ENCODE measurements around the gene EXOC7. TPM values are rescaled to one million over a fixed set of nuclear protein-coding genes. Genes with fewer than 3 reads are reported as not detected.

Gene EXOC7
- total RNA-seq, 2 experiments from 2014 or later, result 88.1 to 90.6 TPM

DNA sequence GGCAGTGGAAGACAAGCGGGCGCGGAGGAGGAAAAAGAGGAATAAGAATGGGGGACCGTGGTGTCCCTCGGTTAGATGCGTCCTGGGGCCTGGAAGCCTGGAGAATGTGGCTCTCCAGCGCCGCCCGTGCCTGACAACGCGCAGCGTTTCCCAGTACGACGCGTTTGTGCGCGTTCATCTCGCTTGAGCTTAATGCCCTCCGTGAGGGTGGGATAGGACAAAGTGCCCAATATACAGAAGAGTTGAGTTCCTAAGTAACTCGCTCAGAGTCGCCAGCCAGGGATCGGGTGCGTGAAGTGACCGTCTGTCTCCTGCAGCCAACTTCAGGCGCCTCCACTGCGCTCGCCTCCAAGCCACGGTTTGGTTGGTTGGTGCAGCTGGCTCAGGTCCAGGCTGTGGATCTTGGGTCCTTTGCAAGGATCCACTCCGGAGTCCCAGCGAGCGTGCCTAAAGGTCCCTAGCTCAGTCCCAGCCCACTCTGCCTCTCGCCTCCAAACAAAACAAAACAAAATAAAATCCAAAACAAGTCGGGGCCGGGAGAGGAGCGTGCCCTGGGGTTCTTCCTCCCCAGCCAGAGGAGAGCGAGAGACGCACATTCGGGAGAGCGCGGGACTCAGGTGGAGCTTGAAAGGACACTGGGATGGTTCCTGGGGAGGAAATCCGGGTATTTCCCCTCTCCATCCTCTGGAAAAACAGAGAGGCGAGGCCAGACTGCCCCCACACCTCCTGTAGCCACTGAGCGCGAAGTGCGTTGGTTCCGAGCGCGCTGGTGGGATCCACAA, 28.0 kb downstream of the EXOC7 start:
- no peaks in the 10 kb centered on the region for H3K36me3 ChIP-seq (ENCODE audit: insufficient read depth, low read length)
- H3K27ac ChIP-seq (ENCODE audit: low read depth in 1 of 2, low read length in 2 of 2), result no peak overlapping the region
- Mint-ChIP-seq H3K27me3 (peaks cover 40% of the 10 kb centered on the region), H3K9me3 (no peaks in the 10 kb centered on the region), H3K27ac (peak overlapping the region; percentile 56), H3K4me1 (ENCODE audit: low read depth) (peaks cover 66% of the 10 kb centered on the region), H3K36me3 (ENCODE audit: low read depth) (peaks cover 10% of the 10 kb centered on the region), H3K4me3 (peak overlapping the region; percentile 77)
- peak overlapping the region; percentile 41 for H3K4me3 ChIP-seq (ENCODE audit: low read length)
- peak in 3 of 14 experiments; percentile 23 to 48 (median 40) for DNase-seq
- peaks cover 0 to 20% of the 10 kb centered on the region in 2 experiments for H3K9me3 ChIP-seq (ENCODE audit: control insufficient read depth in 1 of 2, insufficient read depth in 1 of 2, low read length in 2 of 2)
- peaks cover 33 to 35% of the 10 kb centered on the region in 2 experiments for H3K27me3 ChIP-seq (ENCODE audit: control insufficient read depth in 1 of 2, insufficient read depth in 2 of 2, low read length in 2 of 2)
- POLR2A ChIA-PET, result interaction anchor here (0.8 to 1.3 kb wide), 3 partner anchors 12 to 47 kb away, joined by 4 to 6 read pairs (median 4); partner anchors contain the start of gene EXOC7
- TF ChIP-seq, protein P1, sequence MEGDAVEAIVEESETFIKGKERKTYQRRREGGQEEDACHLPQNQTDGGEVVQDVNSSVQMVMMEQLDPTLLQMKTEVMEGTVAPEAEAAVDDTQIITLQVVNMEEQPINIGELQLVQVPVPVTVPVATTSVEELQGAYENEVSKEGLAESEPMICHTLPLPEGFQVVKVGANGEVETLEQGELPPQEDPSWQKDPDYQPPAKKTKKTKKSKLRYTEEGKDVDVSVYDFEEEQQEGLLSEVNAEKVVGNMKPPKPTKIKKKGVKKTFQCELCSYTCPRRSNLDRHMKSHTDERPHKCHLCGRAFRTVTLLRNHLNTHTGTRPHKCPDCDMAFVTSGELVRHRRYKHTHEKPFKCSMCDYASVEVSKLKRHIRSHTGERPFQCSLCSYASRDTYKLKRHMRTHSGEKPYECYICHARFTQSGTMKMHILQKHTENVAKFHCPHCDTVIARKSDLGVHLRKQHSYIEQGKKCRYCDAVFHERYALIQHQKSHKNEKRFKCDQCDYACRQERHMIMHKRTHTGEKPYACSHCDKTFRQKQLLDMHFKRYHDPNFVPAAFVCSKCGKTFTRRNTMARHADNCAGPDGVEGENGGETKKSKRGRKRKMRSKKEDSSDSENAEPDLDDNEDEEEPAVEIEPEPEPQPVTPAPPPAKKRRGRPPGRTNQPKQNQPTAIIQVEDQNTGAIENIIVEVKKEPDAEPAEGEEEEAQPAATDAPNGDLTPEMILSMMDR (IDR thresholded peaks at IDR 0.05), result no peak
- CTCF ChIA-PET, result interaction anchor here (0.7 kb wide), 1 partner anchor 204 kb away, joined by 3 read pairs; no protein-coding TSS in a partner anchor
- peaks cover 71% of the 10 kb centered on the region for H3K4me1 ChIP-seq (ENCODE audit: insufficient read depth, low read length)
- intact Hi-C loops (cut with DNase I, micrococcal nuclease), result no loop called here
- ATAC-seq (ENCODE audit: poor library complexity), result no peak

GRCh38 chr17:76074390-76075363, 28.9 kb downstream of the EXOC7 start, which contains the start of gene GALR2:
GALR2 (plus strand) TSS chr17:76074781; CDS start chr17:76074884, 103 bp downstream.
- Mint-ChIP-seq H3K36me3 (ENCODE audit: low read depth) (peaks cover 18% of the 10 kb centered on the region), H3K4me3 (peak within 1 kb of the TSS; percentile 77), H3K27ac (peak within 1 kb of the TSS; percentile 56), H3K27me3 (peaks cover 40% of the 10 kb centered on the region), H3K9me3 (no peaks in the 10 kb centered on the region), H3K4me1 (ENCODE audit: low read depth) (peaks cover 67% of the 10 kb centered on the region)
- no peak for ATAC-seq (ENCODE audit: poor library complexity)
- ChIA-PET POLR2A (interaction anchor here (1.1 kb wide), 1 partner anchor 46 kb away, joined by 4 read pairs; no protein-coding TSS in a partner anchor), CTCF (no interaction called here)
- Histone ChIP-seq H3K27me3 (ENCODE audit: control insufficient read depth in 1 of 2, insufficient read depth in 2 of 2, low read length in 2 of 2) (peaks cover 33 to 35% of the 10 kb centered on the region in 2 experiments), H3K4me3 (ENCODE audit: low read length) (no peak within 1 kb of the TSS), H3K4me1 (ENCODE audit: insufficient read depth, low read length) (peaks cover 72% of the 10 kb centered on the region), H3K27ac (ENCODE audit: low read depth in 1 of 2, low read length in 2 of 2) (no peak within 1 kb of the TSS), H3K9me3 (ENCODE audit: control insufficient read depth in 1 of 2, insufficient read depth in 1 of 2, low read length in 2 of 2) (peaks cover 0 to 20% of the 10 kb centered on the region in 2 experiments), H3K36me3 (ENCODE audit: insufficient read depth, low read length) (peaks cover 6% of the 10 kb centered on the region)
- intact Hi-C loops (cut with DNase I, micrococcal nuclease), result no loop called here
- TF ChIP-seq, protein P1 (IDR thresholded peaks at IDR 0.05), result no peak
- peak in 2 of 14 experiments; percentile 24 to 32 for DNase-seq
